ENCODE measurements around the gene NEDD8.

- TF ChIP-seq POLR2AphosphoS5 (IDR thresholded peaks at IDR 0.05; ENCODE audit: low read depth, low read length) (no peak), TAF1 (IDR thresholded peaks at IDR 0.05; ENCODE audit: borderline replicate concordance, insufficient read depth, low read length) (no peak)
Measured at GRCh38 chr14:24262821-24263733, 30.9 kb upstream of the NEDD8 start, which contains the start of gene TGM1.

All from PFSK-1 (cell line).